ENCODE results near the gene LATS2.

DNA sequence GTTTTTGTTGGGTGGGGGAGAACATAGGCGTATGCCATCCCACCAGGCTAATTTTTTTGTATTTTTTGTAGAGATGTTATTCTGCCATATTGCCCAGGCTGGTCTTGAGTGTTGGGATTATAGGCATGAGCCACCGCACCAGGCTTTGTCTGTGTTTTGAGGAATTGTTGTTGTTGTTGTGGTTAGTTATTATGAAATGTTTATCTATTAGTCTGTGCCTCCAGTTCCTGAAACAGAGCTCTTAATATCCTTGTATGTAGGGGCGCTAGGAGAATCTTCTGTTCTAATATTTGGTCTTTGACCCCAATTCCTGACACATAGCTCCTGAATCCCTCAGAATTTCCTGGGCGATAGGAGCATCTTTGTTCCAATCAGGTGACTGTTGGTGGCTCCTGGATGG, 5.6 kb upstream of the LATS2 start:
- TF ChIP-seq POLR2A (IDR thresholded peaks at IDR 0.05) (no peak), EP300 (IDR thresholded peaks at IDR 0.05) (no peak)
- TF ChIP-seq, protein P1, sequence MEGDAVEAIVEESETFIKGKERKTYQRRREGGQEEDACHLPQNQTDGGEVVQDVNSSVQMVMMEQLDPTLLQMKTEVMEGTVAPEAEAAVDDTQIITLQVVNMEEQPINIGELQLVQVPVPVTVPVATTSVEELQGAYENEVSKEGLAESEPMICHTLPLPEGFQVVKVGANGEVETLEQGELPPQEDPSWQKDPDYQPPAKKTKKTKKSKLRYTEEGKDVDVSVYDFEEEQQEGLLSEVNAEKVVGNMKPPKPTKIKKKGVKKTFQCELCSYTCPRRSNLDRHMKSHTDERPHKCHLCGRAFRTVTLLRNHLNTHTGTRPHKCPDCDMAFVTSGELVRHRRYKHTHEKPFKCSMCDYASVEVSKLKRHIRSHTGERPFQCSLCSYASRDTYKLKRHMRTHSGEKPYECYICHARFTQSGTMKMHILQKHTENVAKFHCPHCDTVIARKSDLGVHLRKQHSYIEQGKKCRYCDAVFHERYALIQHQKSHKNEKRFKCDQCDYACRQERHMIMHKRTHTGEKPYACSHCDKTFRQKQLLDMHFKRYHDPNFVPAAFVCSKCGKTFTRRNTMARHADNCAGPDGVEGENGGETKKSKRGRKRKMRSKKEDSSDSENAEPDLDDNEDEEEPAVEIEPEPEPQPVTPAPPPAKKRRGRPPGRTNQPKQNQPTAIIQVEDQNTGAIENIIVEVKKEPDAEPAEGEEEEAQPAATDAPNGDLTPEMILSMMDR (IDR thresholded peaks at IDR 0.05) = no peak

Data from ovary (tissue), 3 donors.